ENCODE results near the gene GDF11.

DNA sequence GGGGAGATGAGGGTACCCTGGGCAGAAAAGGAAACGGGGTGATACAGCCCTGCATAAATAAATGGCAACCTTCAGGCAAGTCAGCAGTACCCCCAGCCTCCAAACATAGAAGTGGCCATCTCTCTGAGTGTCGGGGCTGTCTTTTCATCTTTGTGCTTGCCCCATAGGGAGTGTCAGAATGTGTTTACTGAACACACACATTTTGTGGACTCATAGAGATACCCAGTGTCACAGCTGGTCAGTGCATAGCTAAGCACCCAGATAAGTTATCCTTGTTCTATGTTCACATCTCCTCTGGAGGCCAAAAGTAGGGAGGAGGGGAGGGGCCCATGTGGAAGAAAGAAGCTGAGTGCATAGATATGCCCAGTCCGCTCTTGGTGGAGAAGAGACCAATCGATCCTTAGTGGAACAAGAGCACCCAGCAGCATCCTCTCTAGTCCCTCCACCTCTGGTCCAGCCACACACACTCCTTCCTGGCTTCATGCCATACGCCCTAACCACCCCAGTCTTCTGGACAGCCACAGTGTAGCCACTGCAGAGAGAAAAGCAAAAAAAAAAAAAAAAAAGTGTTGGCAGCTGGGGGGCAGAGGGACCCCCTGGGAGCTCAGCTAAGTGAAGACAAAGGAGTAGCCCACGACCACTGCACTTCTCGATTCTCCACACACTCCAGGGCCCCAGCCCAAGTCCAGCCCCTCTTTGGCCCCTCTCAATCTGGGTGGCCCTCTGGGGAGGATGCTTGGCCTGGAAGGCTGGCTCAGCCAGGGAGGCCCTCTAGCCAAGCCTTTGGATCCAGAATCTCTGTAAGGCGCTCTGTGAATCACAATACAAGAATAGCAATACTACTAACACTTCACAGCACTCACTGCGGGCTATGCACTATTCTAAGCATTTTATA is 37.9 kb upstream of the GDF11 start:
- TF ChIP-seq, protein P1, sequence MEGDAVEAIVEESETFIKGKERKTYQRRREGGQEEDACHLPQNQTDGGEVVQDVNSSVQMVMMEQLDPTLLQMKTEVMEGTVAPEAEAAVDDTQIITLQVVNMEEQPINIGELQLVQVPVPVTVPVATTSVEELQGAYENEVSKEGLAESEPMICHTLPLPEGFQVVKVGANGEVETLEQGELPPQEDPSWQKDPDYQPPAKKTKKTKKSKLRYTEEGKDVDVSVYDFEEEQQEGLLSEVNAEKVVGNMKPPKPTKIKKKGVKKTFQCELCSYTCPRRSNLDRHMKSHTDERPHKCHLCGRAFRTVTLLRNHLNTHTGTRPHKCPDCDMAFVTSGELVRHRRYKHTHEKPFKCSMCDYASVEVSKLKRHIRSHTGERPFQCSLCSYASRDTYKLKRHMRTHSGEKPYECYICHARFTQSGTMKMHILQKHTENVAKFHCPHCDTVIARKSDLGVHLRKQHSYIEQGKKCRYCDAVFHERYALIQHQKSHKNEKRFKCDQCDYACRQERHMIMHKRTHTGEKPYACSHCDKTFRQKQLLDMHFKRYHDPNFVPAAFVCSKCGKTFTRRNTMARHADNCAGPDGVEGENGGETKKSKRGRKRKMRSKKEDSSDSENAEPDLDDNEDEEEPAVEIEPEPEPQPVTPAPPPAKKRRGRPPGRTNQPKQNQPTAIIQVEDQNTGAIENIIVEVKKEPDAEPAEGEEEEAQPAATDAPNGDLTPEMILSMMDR (IDR thresholded peaks at IDR 0.05; ENCODE audit: low read depth, low read length), result no peak
- TF ChIP-seq POLR2A (IDR thresholded peaks at IDR 0.05; ENCODE audit: extremely low read depth, insufficient read length) (no peak), MYC (IDR thresholded peaks at IDR 0.05; ENCODE audit: low read depth, low read length) (no peak)

Data from NB4 (cell line).